Right kidney (tissue), 1 donor: ENCODE measurements around the gene TMEM248.
"Not testable (repeated sequence)": the region's sequence is repeated elsewhere in the genome, so short reads cannot be mapped to it uniquely, and the experiment has no call there.

ENCODE experiments used
- DNase-seq: peaks from one replicate; pipeline ENCODE4 v3.0.0-alpha.2; 2016

Gene TMEM248

GRCh38 chr7:66996444-66997191 is 75.6 kb downstream of the TMEM248 start, which contains the start of gene TYW1:
TYW1 (plus strand) TSS chr7:66996833; CDS start chr7:66996979, 146 bp downstream.
- DNase-seq = peak; percentile 90

GRCh38 chr7:67000601-67001258 is 79.7 kb downstream of the TMEM248 start:
- DNase-seq = not testable (repeated sequence)

GRCh38 chr7:67004145-67004544 is 83.1 kb downstream of the TMEM248 start:
- DNase-seq = not testable (repeated sequence)

DNA sequence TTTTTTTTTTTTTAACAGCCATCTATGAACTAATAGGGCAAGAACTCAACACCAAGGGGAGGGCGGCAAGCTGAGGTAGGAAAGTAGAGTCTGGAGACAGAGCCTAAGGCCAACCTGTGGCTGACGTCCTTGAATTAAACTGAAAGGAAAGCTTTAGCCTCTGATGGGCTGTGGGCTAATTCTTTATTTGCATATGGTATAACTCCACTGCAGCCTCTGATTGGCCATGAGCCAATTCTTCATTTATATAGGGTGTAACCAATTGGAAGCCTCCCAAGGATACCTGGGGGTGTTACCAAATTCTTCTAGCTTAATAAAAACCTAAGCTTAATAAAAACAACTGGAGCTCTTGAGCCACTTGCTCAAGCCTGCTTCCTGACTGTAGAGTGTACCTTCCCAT is 85.9 kb downstream of the TMEM248 start:
- no peak for DNase-seq
